GM19397 (cell line): ENCODE measurements around the gene MFSD6.
"Not testable (repeated sequence)": the region's sequence is repeated elsewhere in the genome, so short reads cannot be mapped to it uniquely, and the experiment has no call there.

Source experiments
- ATAC-seq: cut with Tn5 transposase; IDR thresholded peaks from one replicate; pipeline ENCODE4 v1.9.1; 2021; ENCODE audit warnings: mild to moderate bottlenecking, moderate library complexity; ENCODE audit not compliant: unreplicated experiment

MFSD6 gene

DNA sequence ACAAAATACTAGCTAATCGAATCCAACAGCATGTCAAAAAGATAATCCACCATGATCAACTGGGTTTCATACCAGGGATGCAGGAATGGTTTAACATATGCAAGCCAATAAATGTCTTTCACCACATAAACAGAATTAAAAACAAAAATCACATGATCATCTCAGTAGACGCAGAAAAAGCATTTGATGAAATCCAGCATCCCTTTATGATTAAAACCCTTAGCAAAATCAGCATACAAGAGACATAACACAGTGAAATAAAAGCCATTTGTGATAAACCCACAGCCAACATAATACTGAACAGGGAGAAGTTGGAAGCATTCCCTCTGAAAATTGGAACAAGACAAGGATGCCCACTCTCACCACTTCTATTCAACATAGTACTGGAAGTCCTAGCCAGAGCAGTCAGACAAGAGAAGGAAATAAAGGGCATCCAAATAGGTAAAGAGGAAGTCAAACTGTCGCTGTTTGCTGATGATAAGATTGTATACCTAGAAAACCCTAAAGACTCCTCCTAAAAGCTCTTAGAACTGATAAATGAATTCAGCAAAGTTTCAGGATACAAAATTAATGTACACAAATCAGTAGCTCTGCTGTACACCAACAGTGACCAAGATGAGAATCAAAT, 86.6 kb downstream of the MFSD6 start:
- not testable (repeated sequence) for ATAC-seq

DNA sequence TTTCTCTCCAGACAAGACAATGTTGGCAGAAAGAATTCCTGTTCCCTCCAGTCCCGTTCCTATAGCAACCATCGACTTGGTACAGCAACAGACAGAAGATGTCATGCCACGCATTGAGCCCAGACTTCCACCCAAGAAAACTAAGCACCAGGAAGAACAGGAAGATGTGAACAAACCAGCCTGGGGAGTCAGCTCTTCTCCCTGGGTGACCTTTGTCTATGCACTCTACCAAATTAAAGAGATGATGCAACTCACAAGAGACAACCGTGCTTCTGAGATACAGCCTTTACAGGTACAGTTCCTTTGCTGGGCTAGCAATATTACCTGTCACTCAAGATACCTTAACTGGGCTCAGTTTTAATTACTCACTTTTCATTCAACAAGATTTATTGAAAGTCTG, 89.3 kb downstream of the MFSD6 start:
- no peak for ATAC-seq

DNA sequence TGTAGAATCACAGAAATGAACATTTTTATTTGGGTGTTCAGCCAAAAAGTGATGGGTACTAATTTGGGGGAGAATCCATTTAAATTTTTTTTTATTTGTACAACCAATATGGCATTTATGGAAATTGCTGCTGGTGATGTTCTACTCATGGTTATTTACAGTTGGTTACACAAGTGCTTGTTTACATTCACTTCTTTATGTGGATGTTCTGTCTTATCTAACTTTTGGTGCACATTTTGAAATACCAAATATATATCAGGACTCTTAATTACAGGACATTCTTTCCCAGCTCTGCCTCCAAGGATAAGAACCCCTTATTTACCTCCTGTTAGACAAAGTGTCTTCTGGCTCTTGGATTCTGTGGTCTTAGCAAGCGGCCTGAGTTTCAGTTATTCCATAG, 91.1 kb downstream of the MFSD6 start:
- no peak for ATAC-seq

DNA sequence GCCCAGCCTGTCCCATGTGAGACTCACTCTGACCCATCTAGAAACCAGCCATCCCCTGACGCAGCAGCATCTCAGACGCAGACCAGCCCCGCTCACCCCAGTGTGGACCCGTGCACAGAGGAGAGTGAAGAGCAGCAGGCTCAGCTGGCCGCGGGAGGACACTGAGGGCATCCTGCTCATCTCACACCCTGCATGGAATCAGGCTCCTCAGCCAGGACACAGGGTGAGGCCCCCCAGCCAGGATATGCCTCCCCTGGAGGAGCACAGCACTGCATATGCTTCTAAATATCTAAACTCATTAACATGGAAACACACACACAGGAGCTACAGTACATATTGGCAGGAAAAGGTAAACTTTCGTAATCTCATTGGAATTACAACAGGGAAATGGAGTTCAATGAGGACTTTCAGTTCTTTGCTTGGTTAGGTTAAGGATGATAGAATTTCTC, 91.9 kb downstream of the MFSD6 start:
- ATAC-seq, result no peak

DNA sequence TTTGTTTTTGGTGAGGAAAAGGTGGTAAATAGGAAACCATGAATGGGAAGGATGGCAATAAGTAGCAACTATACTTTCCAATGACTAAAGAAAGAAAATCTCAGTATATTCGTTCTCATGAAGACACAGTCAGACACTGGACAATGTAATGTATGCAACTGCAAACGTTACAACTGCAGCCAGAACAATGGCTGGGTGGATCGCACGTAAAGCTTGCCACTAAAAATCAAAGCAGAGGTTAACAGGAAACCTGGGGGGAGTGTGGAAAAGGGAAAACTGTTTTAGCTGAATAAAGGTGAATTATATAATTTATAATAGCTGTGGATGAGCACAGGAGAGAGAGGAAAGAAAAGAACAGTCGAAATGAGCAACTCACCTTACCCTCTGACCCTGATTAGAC, 93.1 kb downstream of the MFSD6 start:
- ATAC-seq, result no peak

DNA sequence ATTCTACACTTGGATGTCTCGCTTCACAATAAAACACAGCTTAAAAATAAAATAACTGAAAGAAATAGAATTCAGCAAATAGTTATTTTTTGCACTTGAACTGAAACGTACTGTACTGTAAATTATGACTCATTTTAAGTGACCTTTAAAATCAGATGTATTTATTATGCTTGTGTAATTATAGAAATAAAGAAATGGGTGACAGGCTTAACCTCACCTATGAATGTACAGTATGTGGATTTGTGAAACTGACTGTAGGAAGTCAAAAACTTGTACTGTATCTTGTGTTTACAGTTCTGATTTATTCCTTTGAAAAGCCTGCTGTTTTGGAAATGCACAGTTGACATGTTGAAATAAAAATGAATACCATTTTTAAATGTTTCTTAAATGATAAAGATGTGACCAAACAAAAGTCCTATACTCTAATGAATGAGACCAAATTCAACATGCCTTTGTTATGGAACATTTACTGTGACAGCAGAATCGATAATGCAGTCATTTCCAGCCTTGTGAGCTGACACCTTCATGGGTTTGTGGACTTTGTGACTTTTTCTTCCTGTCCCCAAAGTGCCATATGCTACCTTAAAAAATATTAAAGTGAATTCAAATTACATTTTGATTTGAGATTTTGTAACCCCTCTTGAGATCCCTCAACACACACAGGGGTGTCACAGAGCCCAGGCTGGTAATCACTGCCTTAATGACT, 93.7 kb downstream of the MFSD6 start:
- ATAC-seq, result no peak

DNA sequence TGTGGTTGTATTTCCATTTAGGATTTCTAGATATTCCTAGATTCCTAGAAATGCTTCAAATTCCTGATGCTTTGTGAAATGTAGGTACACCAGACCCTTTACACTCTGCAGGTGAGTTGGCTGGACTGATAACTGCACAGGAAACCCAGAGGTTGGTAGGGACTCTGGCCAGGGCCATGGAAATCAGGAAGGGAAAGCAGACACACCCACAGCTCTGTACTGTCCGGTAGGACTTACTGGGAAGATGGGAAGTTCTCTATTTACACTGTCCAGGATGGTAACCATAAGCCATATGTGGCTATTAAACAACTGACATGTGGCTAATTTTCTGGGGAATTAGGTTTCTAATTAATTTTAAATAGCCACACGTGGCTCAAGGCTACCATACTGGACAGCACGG, 94.9 kb downstream of the MFSD6 start:
- no peak for ATAC-seq

DNA sequence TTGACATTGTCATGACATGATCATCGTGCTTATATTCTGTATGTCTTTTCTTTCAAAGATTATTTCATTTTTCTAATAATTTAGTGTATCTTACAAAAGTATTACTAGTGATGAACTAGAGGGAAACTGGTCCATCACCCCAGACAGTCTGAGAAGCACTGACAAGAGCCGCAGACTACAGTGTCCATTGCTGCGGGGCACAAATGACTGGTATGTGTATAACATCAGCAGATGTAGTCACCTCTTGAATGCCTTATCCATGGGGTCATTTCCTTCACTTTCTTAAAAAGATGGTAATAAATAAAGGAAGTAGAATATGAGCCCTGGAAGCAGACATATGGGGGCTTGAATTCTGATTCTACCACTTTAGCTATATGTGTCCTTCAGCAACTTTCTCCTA, 96.8 kb downstream of the MFSD6 start:
- no peak for ATAC-seq

DNA sequence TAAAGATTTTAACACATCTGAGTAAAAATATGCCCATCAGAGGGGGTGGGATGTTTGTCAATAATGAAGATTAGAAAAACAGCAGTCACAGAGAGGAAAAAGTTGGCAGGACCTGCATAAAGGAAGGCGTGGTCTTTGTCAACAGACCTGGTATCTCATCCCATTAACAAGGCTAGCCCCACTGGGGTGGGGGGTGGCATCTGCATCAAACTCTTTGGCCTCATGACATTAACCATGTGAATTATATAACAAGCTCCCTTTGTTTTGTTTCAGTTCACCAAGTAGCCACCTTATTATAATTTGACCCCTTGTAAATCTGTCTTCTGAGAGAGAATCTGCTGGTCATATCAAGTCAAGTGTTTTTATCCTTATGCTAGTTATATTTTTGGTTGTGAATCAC, 97.5 kb downstream of the MFSD6 start:
- no peak for ATAC-seq

DNA sequence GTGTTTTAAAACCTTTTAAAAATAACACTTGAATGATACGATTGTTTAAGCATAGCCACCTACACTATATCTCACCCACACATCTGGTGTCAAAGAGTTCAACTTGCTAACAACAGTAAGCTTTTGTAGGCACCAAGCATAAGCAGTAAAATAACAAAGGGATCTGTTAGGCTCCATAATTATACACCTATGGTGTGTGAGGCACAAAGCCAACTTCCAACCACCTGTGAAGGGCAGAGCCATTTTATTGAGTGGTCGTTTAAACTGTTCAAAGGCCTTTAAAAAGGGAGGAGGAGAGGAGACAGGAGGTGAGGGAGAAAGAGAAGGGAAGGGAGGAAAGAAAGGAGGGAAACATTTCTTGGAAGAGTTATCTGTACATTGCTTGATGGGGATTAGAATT, 98.5 kb downstream of the MFSD6 start:
- ATAC-seq, result no peak

DNA sequence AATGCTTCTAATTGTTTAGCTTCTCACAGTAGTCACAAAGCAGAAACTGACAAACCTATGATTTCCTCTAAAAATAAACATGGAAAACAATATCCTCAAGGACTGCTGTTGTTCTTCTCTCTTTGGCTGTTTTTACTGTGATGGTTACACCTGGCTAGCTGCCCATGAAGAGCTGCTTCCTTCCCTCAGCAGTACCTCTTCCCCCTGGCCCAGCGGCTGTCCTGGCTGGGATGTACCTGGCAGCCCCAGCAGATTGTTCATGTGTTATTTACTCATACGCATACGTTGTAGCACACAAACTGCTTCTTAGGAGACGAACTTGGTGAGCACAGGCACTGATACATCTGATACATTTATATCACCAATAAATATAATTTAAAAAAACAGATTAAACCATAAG, 99.0 kb downstream of the MFSD6 start:
- ATAC-seq, result no peak

DNA sequence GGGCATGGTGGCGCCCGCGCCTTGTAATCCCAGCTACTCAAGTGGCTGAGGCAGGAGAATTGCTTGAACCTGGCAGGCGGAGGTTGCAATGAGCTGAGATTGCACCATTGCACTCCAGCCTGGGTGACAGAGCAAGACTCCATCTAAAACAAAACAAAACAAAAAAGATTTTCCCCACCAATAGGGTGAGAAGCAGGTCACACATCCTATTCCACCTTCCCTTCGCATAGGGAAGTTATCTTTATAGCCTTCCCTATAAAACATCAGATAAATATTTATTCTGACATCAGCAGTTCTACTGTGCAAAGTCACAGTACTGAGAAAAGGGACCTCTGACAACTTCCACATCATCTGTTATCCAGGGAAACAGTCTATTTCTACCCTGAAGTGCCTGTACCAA, 101.7 kb downstream of the MFSD6 start:
- ATAC-seq, result not testable (repeated sequence)

DNA sequence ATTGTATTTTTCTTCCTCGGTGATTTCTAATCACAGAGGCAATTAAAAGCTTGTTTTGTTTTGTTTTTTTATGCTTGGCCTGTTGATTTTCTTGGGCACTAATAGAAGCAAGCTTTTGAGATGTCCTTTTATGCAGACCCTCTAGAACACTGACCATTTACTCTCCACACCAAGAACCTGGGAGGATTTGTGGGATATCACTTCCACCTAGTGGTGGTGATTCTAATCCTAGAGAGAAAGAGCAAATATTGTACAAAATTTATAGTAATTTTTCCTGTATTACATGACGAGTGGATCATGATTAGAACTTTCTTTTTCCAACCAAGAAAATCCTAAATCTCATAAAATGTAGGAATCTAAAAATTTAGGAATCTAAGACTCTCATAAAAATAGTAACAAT, 102.9 kb downstream of the MFSD6 start:
- no peak for ATAC-seq

DNA sequence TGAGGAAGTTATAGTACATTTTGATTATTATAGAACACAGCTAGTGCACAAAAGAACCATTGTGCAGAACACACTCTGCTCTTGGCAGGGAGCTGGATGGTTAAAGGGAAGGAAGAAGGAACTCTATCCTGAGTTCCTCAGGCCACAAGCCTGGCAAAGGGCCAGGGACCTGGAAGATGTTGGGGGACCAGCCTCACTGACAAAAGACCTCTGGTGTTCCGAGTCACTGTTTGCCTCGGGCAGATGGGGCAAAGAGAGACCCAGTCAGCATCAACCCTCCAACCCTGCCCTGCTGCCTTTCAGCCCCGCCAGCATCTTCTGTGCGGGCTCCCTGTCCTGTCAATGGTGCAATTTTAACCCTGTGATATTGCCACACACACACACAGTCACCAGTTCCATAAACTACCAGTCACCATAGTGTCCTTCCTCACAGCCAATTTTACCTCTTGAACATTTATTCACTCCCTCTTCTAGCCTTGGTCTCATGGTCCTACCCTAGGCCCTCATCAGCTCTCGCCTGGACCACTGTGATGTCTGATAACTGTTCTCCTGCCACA, 104.5 kb downstream of the MFSD6 start:
- no peak for ATAC-seq

DNA sequence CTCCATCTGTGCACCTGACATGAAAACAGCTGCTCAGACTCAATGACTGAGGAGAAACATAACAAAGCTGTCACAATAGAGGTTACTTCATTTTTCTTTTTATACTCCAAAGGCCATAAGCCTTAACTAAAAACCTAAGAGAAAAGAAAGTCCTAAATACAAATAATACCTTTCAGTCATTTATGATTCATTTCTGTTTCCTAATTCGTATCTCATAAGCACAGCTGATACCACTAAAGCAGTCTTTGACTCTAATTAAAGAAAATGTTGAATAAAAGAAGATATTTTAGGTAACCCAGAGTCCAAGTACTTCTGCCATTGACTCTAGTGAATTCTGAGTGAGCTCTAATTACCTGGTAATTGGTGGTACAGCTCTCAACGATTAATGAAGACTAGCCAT, 105.7 kb downstream of the MFSD6 start:
- ATAC-seq, result no peak

DNA sequence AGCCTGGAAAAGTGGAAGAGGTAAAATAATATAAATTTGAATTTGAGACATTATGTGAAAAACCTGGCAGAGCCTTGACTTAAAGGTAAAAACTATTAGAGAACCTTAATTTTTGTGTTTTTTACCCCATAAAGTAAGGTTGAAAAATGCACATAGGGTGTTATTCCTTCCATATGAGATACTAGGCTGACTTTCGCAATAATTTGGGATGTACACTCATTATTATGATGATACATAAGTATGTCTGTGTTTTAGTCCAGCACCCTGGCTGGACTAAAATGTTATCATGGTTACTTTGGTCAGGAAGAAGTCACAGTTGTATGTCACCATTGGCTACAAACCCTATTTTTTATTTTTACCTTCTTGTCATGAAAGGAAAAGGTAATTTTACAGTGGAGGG, 106.5 kb downstream of the MFSD6 start:
- ATAC-seq, result no peak

DNA sequence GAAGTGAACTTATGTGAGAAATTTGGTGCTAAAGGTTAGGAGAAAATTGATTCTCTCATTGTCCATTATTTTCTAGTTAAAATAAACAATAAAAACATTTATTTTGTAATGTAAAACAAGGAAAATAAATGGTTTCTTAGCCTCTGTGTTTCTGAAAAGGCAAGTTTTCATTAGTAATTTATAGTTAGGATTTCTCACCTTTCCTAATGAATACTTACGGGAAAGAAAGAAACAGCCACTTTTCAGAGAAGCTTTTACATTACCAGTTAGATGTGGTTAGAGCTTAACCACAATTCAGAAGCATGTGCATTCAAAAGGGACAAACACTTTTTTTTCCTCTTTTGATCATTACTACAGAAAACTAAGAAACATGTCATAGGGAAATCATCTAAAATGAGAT, 107.5 kb downstream of the MFSD6 start:
- no peak for ATAC-seq

DNA sequence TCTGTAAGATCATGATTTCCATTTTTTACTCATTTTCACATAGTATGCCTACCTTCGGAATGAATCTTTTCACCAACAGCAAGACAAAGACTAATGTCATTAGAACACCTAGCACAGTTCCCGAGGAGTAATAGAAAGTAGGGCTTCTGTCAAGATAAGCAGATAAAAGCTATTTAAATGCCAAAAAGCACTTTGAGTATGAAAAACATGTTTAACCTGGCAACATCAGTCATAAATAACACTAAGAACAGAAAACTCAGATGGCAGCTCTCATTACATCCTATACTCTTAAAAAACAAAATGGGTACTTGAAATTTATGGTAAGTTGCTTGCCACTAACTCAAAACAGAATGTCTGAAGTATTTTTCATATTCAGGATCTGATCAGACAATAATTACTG, 109.3 kb downstream of the MFSD6 start:
- ATAC-seq, result no peak

DNA sequence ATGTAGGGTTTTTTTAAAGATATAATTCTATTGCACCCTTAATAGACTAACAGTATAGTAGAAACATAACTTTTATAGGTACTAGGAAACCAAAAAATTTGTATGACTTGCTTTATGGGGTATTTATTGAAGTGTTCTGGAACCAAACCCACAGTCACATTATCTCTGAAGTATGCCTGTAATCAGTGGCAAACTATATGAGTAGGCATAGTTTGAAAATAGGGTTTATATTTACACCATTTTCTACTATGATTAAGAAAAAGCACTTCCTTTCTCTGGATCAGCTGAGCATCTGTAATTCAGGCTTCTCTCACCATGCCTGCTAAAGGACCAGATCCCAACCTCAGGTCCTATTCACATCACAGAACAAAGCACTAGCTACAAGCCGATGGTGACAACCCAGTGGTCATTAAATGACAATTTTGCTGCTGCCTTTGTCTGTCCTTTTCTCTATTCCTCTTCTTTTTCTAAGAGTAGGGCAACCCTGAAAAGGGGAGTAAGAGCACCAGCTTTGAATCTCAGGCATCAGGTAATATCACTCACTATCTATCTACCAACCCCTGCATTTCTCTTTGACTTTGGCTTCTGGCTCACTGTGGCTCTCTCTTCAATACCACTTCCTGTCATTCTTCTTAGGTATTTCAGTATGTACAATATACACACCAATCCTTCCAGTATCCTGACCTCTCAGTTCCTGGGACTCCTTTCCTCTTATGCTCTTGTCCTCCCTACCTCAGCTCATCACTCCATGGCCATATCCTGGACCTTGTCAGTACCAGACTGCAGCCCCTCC, 112.0 kb downstream of the MFSD6 start:
- no peak for ATAC-seq

DNA sequence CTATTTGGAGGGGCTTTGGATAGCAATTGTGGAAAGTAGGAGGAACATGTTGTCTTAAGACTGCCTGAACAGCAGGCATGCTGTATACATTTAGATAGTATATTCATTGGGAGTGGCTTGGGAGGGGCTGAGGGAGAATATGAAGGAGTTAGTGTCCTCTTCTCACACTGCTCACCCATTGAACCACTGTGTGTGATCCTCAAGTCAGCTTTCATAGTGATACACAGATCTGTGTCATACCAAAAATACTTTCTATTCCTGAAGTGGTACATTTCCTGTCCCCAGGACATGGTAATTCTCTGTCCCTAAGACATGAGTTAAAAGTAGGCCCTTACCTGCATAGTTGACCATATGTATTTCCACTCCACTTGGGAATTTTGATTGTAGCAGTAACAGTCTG, 116.8 kb downstream of the MFSD6 start:
- no peak for ATAC-seq

DNA sequence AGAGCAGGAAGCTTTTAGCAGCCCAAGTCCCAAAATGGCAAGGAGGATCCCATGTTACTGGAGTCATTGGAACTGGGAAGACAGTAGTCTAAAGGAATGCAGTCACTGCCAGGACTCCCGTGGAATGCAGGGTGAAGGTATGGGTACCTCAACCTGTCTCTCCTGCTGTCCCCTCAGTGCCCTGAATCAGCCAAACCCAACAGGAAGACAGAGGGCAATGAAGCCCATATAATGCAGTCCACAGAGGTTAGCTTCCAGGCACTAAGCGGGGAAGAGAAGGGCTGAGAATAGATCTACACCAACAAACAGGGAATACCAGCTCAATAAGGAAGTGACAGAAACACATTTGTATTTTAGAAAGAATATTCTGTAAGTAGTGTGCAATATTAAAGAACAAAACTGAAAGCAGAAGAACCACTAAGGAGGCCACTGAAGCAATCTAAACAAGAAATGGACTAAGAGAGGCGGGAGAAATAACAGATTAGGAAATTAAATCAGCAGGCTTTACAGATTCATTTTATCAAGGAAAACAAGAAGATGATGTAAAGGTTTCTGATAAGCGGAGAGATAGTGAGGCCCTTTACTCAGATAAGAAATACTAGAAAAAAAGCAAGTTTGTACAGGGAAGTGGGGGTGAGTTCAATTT, 118.1 kb downstream of the MFSD6 start:
- ATAC-seq, result no peak
